Mononuclear cell (primary cell): ENCODE data around the gene GPRC5D. TPM values are rescaled to one million over a fixed set of nuclear protein-coding genes. Genes with fewer than 3 reads are reported as not detected.

Experiments
- H3K27me3 ChIP-seq: 2 replicates; pipeline ENCODE4 v1.6.0; 2011; ENCODE audit warnings: low read length, control low read depth; ENCODE audit not compliant: insufficient read depth
- H3K4me1 ChIP-seq: 2 replicates; pipeline ENCODE4 v1.5.1; 2011; ENCODE audit warnings: mild to moderate bottlenecking, low read length, control low read depth; ENCODE audit not compliant: insufficient read depth
- H3K4me3 ChIP-seq: 2 replicates; pipeline ENCODE4 v1.5.1; 2011; ENCODE audit warnings: mild to moderate bottlenecking, low read length, moderate library complexity
- H3K9me3 ChIP-seq: 2 replicates; pipeline ENCODE4 v1.5.1; 2011; ENCODE audit warnings: low read depth, mild to moderate bottlenecking, control low read depth, low read length
- total RNA-seq: library from RNA; depleted of rRNA; stranded (reverse); fragments of >200 nt; gene quantifications from one replicate; pipeline ENCODE4 v1.2.3, GENCODE V29; 2012

The GPRC5D gene
- 0.31 TPM for total RNA-seq

GRCh38 chr12:12952036-12952435 is at the start of gene GPRC5D:
GPRC5D (minus strand) TSS chr12:12952170; CDS start chr12:12950384, 1,786 bp downstream.
- H3K27me3 ChIP-seq, result no peaks in the 10 kb centered on the region
- H3K9me3 ChIP-seq, result no peaks in the 10 kb centered on the region
- no peaks in the 10 kb centered on the region for H3K4me1 ChIP-seq
- H3K4me3 ChIP-seq, result no peak within 1 kb of the TSS

GRCh38 chr12:13001775-13002040 is 49.7 kb upstream of the GPRC5D start:
- no peaks in the 10 kb centered on the region for H3K9me3 ChIP-seq
- no peaks in the 10 kb centered on the region for H3K27me3 ChIP-seq
- H3K4me1 ChIP-seq, result peaks cover 34% of the 10 kb centered on the region
- peak overlapping the region; percentile 59 for H3K4me3 ChIP-seq

- H3K4me3 ChIP-seq, result peak overlapping the region; percentile 59
- H3K4me1 ChIP-seq, result peaks cover 34% of the 10 kb centered on the region
- no peaks in the 10 kb centered on the region for H3K27me3 ChIP-seq
- H3K9me3 ChIP-seq, result no peaks in the 10 kb centered on the region
Observed at GRCh38 chr12:13000925-13001774, 49.2 kb upstream of the GPRC5D start.

- H3K4me3 ChIP-seq, result peak overlapping the region; percentile 59
- no peaks in the 10 kb centered on the region for H3K9me3 ChIP-seq
- peaks cover 34% of the 10 kb centered on the region for H3K4me1 ChIP-seq
Observed at GRCh38 chr12:13000616-13000924, 48.6 kb upstream of the GPRC5D start.

GRCh38 chr12:12999959-13000615 is 48.1 kb upstream of the GPRC5D start, which contains the start of gene HEBP1:
HEBP1 (minus strand) TSS chr12:13000265; CDS start chr12:13000114, 151 bp downstream.
- no peaks in the 10 kb centered on the region for H3K27me3 ChIP-seq
- peaks cover 34% of the 10 kb centered on the region for H3K4me1 ChIP-seq
- no peaks in the 10 kb centered on the region for H3K9me3 ChIP-seq
- H3K4me3 ChIP-seq, result peak within 1 kb of the TSS; percentile 59

More at GRCh38 chr12:13000616-13000924, 48.6 kb upstream of the GPRC5D start:
- no peaks in the 10 kb centered on the region for H3K27me3 ChIP-seq

- Histone ChIP-seq H3K4me1 (peaks cover 34% of the 10 kb centered on the region), H3K4me3 (peak overlapping the region; percentile 52), H3K9me3 (no peaks in the 10 kb centered on the region), H3K27me3 (no peaks in the 10 kb centered on the region)
Observed at GRCh38 chr12:12999271-12999958, 47.4 kb upstream of the GPRC5D start.

- H3K4me1 ChIP-seq, result peaks cover 41% of the 10 kb centered on the region
- H3K27me3 ChIP-seq, result no peaks in the 10 kb centered on the region
- H3K9me3 ChIP-seq, result no peaks in the 10 kb centered on the region
- no peak overlapping the region for H3K4me3 ChIP-seq
Observed at GRCh38 chr12:12998248-12998647, 46.3 kb upstream of the GPRC5D start.

- Histone ChIP-seq H3K4me3 (no peak overlapping the region), H3K9me3 (no peaks in the 10 kb centered on the region), H3K4me1 (peaks cover 44% of the 10 kb centered on the region), H3K27me3 (no peaks in the 10 kb centered on the region)
Observed at GRCh38 chr12:12997734-12998133, 45.8 kb upstream of the GPRC5D start.

GRCh38 chr12:12997156-12997555 is 45.2 kb upstream of the GPRC5D start:
- H3K27me3 ChIP-seq, result no peaks in the 10 kb centered on the region
- no peak overlapping the region for H3K4me3 ChIP-seq
- H3K4me1 ChIP-seq, result peaks cover 47% of the 10 kb centered on the region

GRCh38 chr12:12996209-12996608 is 44.2 kb upstream of the GPRC5D start:
- no peak overlapping the region for H3K4me3 ChIP-seq
- peaks cover 46% of the 10 kb centered on the region for H3K4me1 ChIP-seq
- no peaks in the 10 kb centered on the region for H3K9me3 ChIP-seq
- H3K27me3 ChIP-seq, result no peaks in the 10 kb centered on the region

More at GRCh38 chr12:12997156-12997555, 45.2 kb upstream of the GPRC5D start:
- no peaks in the 10 kb centered on the region for H3K9me3 ChIP-seq

GRCh38 chr12:12995088-12995487 is 43.1 kb upstream of the GPRC5D start:
- Histone ChIP-seq H3K4me3 (no peak overlapping the region), H3K27me3 (no peaks in the 10 kb centered on the region), H3K4me1 (peaks cover 43% of the 10 kb centered on the region)

GRCh38 chr12:12993367-12993766 is 41.4 kb upstream of the GPRC5D start:
- H3K4me3 ChIP-seq, result no peak overlapping the region
- H3K27me3 ChIP-seq, result no peaks in the 10 kb centered on the region
- H3K4me1 ChIP-seq, result peaks cover 27% of the 10 kb centered on the region
- H3K9me3 ChIP-seq, result no peaks in the 10 kb centered on the region

More at GRCh38 chr12:12995088-12995487, 43.1 kb upstream of the GPRC5D start:
- no peaks in the 10 kb centered on the region for H3K9me3 ChIP-seq

GRCh38 chr12:12992418-12993130 is 40.6 kb upstream of the GPRC5D start:
- H3K27me3 ChIP-seq, result no peaks in the 10 kb centered on the region
- no peak overlapping the region for H3K4me3 ChIP-seq
- H3K9me3 ChIP-seq, result no peaks in the 10 kb centered on the region
- peaks cover 26% of the 10 kb centered on the region for H3K4me1 ChIP-seq

GRCh38 chr12:12990700-12991468 is 38.9 kb upstream of the GPRC5D start:
- peaks cover 21% of the 10 kb centered on the region for H3K4me1 ChIP-seq
- no peak overlapping the region for H3K4me3 ChIP-seq
- no peaks in the 10 kb centered on the region for H3K27me3 ChIP-seq
- no peaks in the 10 kb centered on the region for H3K9me3 ChIP-seq
